Ovary (tissue), 3 donors: Measurements from ENCODE around the gene ABCF2.

ENCODE experiments used
- CTCF ChIP-seq, 3 donors: fragments of 450-650 bp in 2 of 3; fragments of 200-600 bp in 1 of 3; IDR thresholded peaks; one replicate each; pipeline versions ENCODE4 v1.5.1 to v1.8.0; 2016 to 2022; ENCODE audit warnings: antibody characterized with exemption in 3 of 3, mild to moderate bottlenecking in 1 of 3
- EP300 ChIP-seq: sonication (generic); formaldehyde crosslinking; IDR thresholded peaks from one replicate; pipeline ENCODE4 v1.6.1; 2017; ENCODE audit warnings: antibody characterized with exemption
- POLR2A ChIP-seq: fragments of 450-650 bp; IDR thresholded peaks from one replicate; pipeline ENCODE4 v1.6.1; 2017; ENCODE audit warnings: antibody characterized with exemption, mild to moderate bottlenecking, moderate library complexity
- donor health status: DM: no; HTN: no; CAD: no.

GRCh38 chr7:151213826-151214225 is 13.2 kb downstream of the ABCF2 start:
- TF ChIP-seq CTCF (IDR thresholded peaks at IDR 0.05): no peak
- TF ChIP-seq POLR2A: no peak
- no peak for TF ChIP-seq EP300
